GM19239 (cell line): ENCODE data around the gene KCNG2.
"Not testable (repeated sequence)": the region's sequence is repeated elsewhere in the genome, so short reads cannot be mapped to it uniquely, and the experiment has no call there.

Source experiments
- DNase-seq: peaks from one replicate; pipeline ENCODE4 v3.0.0; 2011; ENCODE audit warnings: low spot score; ENCODE audit not compliant: insufficient read length
- FAIRE-seq: peaks from 2 replicates; lab custom pipeline; 2011; peaks lifted over from hg19 to GRCh38; lab: Jason Lieb, UNC

KCNG2 gene

GRCh38 chr18:79797518-79798345 lies at the start of gene KCNG2:
KCNG2 (plus strand) TSS chr18:79797938; CDS start chr18:79863668, 65,730 bp downstream.
- no peak for FAIRE-seq
- DNase-seq, result peak; percentile 61

GRCh38 chr18:79748321-79749180 lies 49.2 kb upstream of the KCNG2 start:
- DNase-seq (no peak), FAIRE-seq (no peak)

- no peak for FAIRE-seq
- DNase-seq, result no peak
Measured at GRCh38 chr18:79749251-79750191, 48.2 kb upstream of the KCNG2 start.

- FAIRE-seq, result no peak
- DNase-seq, result no peak
Measured at GRCh38 chr18:79750980-79751571, 46.7 kb upstream of the KCNG2 start.

DNA sequence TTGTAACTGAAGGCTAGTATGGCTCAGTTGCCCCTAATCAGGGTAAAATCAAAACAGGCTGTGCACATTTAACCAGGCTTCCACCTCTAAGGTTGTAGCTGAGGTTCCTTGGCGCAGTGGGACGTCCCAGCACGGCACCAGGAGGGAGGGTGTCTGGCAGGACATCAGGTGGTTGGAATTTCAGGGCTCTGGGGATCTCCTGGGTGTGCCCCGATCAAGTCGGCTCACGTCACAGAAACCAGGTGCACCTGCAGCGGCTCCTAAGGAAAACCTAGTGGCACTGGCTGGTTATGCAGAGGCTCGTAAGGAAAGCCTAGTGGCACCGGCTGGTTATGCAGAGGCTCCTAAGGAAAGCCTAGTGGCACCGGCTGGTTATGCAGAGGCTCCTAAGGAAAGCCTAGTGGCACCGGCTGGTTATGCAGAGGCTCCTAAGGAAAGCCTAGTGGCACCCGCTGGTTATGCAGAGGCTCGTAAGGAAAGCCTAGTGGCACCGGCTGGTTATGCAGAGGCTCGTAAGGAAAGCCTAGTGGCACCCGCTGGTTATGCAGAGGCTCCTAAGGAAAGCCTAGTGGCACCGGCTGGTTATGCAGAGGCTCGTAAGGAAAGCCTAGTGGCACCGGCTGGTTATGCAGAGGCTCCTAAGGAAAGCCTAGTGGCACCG lies 45.7 kb upstream of the KCNG2 start:
- DNase-seq, FAIRE-seq: not testable (repeated sequence)

GRCh38 chr18:79752946-79753345 lies 44.8 kb upstream of the KCNG2 start:
- FAIRE-seq, result not testable (repeated sequence)

DNA sequence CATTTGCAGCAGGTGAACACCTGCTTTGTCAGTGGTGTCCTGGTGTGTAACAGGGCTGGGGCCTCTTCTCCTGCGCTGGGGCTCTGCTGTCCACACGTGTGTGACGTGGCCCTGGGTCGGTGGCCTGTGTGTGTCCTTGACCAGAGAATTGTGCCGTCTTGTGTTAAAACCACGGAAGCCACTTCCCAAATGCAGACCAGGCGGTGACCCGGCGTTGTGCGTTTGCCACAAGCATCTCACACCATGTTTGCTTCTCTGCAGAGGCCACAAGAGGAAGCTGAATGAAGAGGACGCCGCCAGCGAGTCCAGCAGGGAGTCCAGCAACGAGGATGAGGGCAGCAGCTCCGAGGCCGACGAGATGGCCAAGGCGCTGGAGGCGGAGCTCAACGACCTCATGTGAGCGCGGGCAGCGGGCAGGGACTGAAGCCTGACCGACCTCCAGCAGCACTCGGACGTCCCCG lies 44.3 kb upstream of the KCNG2 start:
- no peak for FAIRE-seq
- DNase-seq, result no peak

More at GRCh38 chr18:79752946-79753345, 44.8 kb upstream of the KCNG2 start:
- DNase-seq, result not testable (repeated sequence)

- FAIRE-seq (no peak), DNase-seq (no peak)
Measured at GRCh38 chr18:79754022-79754761, 43.5 kb upstream of the KCNG2 start.

- no peak for DNase-seq
- FAIRE-seq, result no peak
Measured at GRCh38 chr18:79754831-79755351, 42.8 kb upstream of the KCNG2 start.

GRCh38 chr18:79755496-79756142 lies 42.1 kb upstream of the KCNG2 start:
- FAIRE-seq, result no peak
- no peak for DNase-seq

- FAIRE-seq (no peak), DNase-seq (no peak)
Measured at GRCh38 chr18:79756143-79756500, 41.6 kb upstream of the KCNG2 start.

GRCh38 chr18:79756826-79757225 lies 40.9 kb upstream of the KCNG2 start:
- no peak for DNase-seq
- no peak for FAIRE-seq

GRCh38 chr18:79760348-79760747 lies 37.4 kb upstream of the KCNG2 start:
- FAIRE-seq (no peak), DNase-seq (no peak)

- FAIRE-seq (no peak), DNase-seq (no peak)
Measured at GRCh38 chr18:79760881-79761280, 36.9 kb upstream of the KCNG2 start.

- DNase-seq (no peak), FAIRE-seq (no peak)
Measured at GRCh38 chr18:79763407-79763806, 34.3 kb upstream of the KCNG2 start.

DNA sequence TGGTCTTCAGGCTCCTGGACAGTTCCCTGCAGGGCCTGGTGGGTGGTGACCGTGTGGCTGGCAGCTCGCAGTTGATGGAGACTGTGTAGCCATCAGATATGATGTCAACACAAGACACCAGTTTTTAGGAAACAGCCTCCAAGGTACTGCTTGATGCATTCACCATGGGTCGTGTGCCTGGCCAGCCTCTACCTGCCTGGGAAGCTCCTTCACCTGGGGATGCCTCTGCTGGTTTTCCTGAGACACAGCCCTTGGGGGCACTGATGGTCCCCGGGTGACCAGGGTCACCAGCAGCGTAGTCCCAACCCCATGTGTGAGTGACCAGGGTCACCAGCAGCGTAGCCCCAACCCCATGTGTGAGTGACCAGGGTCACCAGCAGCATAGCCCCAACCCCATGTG lies 33.6 kb upstream of the KCNG2 start:
- no peak for DNase-seq
- FAIRE-seq, result no peak

DNA sequence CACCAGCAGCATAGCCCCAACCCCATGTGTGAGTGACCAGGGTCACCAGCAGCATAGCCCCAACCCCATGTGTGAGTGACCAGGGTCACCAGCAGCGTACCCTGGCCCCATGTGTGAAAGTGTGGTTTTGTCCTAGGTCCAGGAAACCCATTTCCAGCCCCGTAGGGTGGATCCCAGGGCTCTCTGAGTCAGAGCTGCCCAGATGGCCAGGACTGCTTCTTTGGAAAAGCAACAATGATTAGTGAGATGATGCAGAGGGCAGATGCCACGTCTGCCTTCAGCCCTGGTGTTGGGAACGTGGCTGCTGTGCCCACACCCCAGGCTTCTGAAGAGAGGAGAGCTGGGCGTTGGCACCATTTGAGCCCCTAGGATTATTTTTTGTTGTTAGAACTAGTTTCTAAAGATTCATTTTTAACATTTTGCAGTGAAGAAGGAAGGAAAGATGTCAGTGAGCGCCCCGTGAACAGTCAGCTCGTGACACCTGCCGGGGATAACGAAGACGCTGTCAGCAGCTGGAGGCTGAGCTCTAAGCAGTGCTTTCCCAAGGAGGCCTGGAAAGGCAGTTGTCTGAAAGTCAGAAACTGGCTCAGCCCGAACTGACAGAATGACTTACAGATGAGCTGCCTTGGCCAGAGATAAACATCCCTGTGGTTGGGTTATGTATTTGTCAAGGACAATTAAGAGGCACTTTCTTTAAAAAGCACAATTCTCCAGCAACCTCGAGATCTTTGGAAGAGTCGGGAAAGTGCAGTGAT lies 32.1 kb upstream of the KCNG2 start:
- no peak for DNase-seq
- no peak for FAIRE-seq
